Nephron progenitor cell (in vitro differentiated cells): ENCODE data around the gene SIX3.

Experiments used
- DNase-seq: peaks from one replicate; pipeline ENCODE4 v3.0.0; 2021
- H3K27ac Mint-ChIP-seq: 2 replicates; pipeline ENCODE4 v1.8.0; 2021; ENCODE audit warnings: mild to moderate bottlenecking, moderate library complexity, mixed read lengths
- H3K27me3 Mint-ChIP-seq: 2 replicates; pipeline ENCODE4 v1.8.0; 2021; ENCODE audit warnings: mild to moderate bottlenecking, low read depth, mixed read lengths; ENCODE audit not compliant: poor library complexity
- H3K36me3 Mint-ChIP-seq: 2 replicates; pipeline ENCODE4 v1.8.0; 2021; ENCODE audit warnings: low read depth, mixed read lengths
- H3K4me1 Mint-ChIP-seq: 2 replicates; pipeline ENCODE4 v1.8.0; 2021; ENCODE audit warnings: mixed read lengths
- H3K4me3 Mint-ChIP-seq: 2 replicates; pipeline ENCODE4 v1.8.0; 2021; ENCODE audit warnings: mild to moderate bottlenecking, moderate library complexity, mixed read lengths
- H3K9me3 Mint-ChIP-seq: 2 replicates; pipeline ENCODE4 v1.8.0; 2021; ENCODE audit warnings: mild to moderate bottlenecking, moderate library complexity, mixed read lengths
- CTCF ChIP-seq: fragments of 200-600 bp; sonication (generic); IDR thresholded peaks from 2 replicates; pipeline ENCODE4 v1.5.0; 2021; ENCODE audit warnings: antibody characterized with exemption

SIX3 gene

GRCh38 chr2:44941551-44942234 lies at the start of gene SIX3:
TSS of gene SIX3 (plus strand) at chr2:44941702. CDS start at chr2:44942105, 403 bp downstream.
- peaks cover 19% of the 10 kb centered on the region for H3K4me1 Mint-ChIP-seq

DNA sequence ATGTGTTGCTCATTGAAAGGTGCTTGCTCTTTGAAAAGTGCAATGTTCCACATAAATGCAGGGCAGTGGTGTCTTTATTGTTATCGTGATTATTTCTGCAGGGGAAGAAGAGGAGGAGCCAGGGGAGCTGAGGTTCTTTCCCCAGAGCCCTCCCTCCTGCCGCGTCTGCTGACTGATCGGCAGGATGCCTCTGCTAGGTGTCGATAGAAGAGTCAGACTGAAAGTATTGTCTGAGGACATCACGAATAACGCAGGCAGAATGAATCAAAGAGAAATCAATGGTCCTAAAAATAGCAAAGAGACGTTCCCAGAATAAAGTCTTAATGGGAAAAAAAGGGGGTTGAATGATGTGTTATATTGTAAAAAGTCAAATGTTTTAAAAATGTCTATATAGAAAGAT lies 47.4 kb upstream of the SIX3 start:
- H3K36me3 Mint-ChIP-seq = no peaks in the 10 kb centered on the region
- H3K9me3 Mint-ChIP-seq = peaks cover 29% of the 10 kb centered on the region
- DNase-seq = no peak
- H3K4me1 Mint-ChIP-seq = no peaks in the 10 kb centered on the region
- no peak overlapping the region for H3K27ac Mint-ChIP-seq
- peaks cover 30% of the 10 kb centered on the region for H3K27me3 Mint-ChIP-seq
- no peak overlapping the region for H3K4me3 Mint-ChIP-seq
- TF ChIP-seq CTCF = no peak

More at GRCh38 chr2:44941551-44942234, at the start of gene SIX3:
- no peak for DNase-seq
- H3K4me3 Mint-ChIP-seq = peak within 1 kb of the TSS; percentile 62
- TF ChIP-seq CTCF = no peak
- H3K27ac Mint-ChIP-seq = no peak within 1 kb of the TSS
- H3K9me3 Mint-ChIP-seq = no peaks in the 10 kb centered on the region
- no peaks in the 10 kb centered on the region for H3K36me3 Mint-ChIP-seq
- H3K27me3 Mint-ChIP-seq = peaks cover 98% of the 10 kb centered on the region

- Mint-ChIP-seq H3K9me3 (peaks cover 29% of the 10 kb centered on the region), H3K36me3 (no peaks in the 10 kb centered on the region), H3K4me1 (no peaks in the 10 kb centered on the region), H3K27me3 (peaks cover 38% of the 10 kb centered on the region), H3K4me3 (no peak overlapping the region), H3K27ac (no peak overlapping the region)
- DNase-seq = no peak
- no peak for TF ChIP-seq CTCF
These were observed 46.4 kb upstream of the SIX3 start for GRCh38 chr2:44895061-44895460.

DNA sequence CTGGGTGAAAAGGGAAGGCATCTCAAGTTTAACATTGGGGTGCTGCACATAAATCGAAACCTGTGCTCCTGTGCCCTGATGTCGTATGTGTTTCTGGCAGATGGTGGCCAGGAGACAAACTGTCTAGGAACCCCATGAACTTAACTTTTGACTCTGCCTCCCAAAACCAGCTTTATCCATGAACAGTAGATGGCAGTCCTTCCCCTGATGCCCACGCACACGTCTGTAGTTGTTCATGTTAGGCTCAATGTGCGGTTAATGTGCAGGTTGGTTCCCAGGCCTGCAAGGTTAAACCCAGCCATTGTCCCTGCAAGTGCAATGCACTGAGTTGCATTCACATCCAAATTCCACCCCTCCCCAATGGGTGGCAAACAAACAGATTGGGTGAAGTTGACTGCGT lies 44.1 kb upstream of the SIX3 start:
- Mint-ChIP-seq H3K36me3 (no peaks in the 10 kb centered on the region), H3K9me3 (peaks cover 10% of the 10 kb centered on the region), H3K4me1 (no peaks in the 10 kb centered on the region), H3K4me3 (no peak overlapping the region), H3K27me3 (peaks cover 50% of the 10 kb centered on the region), H3K27ac (no peak overlapping the region)
- no peak for DNase-seq
- TF ChIP-seq CTCF = no peak

GRCh38 chr2:44902217-44903137 lies 39.0 kb upstream of the SIX3 start:
- Mint-ChIP-seq H3K4me3 (no peak overlapping the region), H3K27me3 (peaks cover 53% of the 10 kb centered on the region), H3K36me3 (no peaks in the 10 kb centered on the region), H3K9me3 (no peaks in the 10 kb centered on the region), H3K27ac (no peak overlapping the region), H3K4me1 (no peaks in the 10 kb centered on the region)
- TF ChIP-seq CTCF = no peak
- DNase-seq = no peak
